HFFc6 (cell line): ENCODE data around the gene FBN1. TPM values are rescaled to one million over a fixed set of nuclear protein-coding genes. Genes with fewer than 3 reads are reported as not detected.

Experiments
- DNase-seq: peaks from one replicate; pipeline ENCODE4 v3.0.0-alpha.2; 2018
- H3K27ac Mint-ChIP-seq: 2 replicates; pipeline ENCODE4 v1.8.0; 2020; ENCODE audit warnings: mild to moderate bottlenecking, mixed read lengths
- H3K27me3 Mint-ChIP-seq: 2 replicates; pipeline ENCODE4 v1.8.0; 2021; ENCODE audit warnings: mild to moderate bottlenecking, moderate library complexity, mixed read lengths; ENCODE audit not compliant: insufficient read depth
- H3K36me3 Mint-ChIP-seq: 2 replicates; pipeline ENCODE4 v1.8.0; 2021; ENCODE audit warnings: low read depth, mixed read lengths
- H3K4me1 Mint-ChIP-seq: 2 replicates; pipeline ENCODE4 v1.8.0; 2020; ENCODE audit warnings: low read depth, mixed read lengths
- H3K4me3 Mint-ChIP-seq: 2 replicates; pipeline ENCODE4 v1.8.0; 2020; ENCODE audit warnings: mild to moderate bottlenecking, moderate library complexity, mixed read lengths
- H3K9me3 Mint-ChIP-seq: 2 replicates; pipeline ENCODE4 v1.8.0; 2020; ENCODE audit warnings: mild to moderate bottlenecking, mixed read lengths
- total RNA-seq, 6 experiments: library from RNA; stranded (reverse); fragmentation: NEBNext Ultra II Directional; extraction: Animal tissue kit (Norgen Biotek cat#: 25700); gene quantifications; 2 replicates in 1 of 6; 3 replicates in 5 of 6; pipeline ENCODE4 v1.2.3, GENCODE V29; 2021
- TF ChIP-seq, protein P1 (sequence below): fragments of 200-600 bp; sonication (generic); IDR thresholded peaks from 2 replicates; pipeline ENCODE4 v1.5.0; 2021; ENCODE audit warnings: antibody characterized with exemption, mild to moderate bottlenecking

The FBN1 gene
- total RNA-seq, 6 experiments from 2014 or later, result 584 to 754 (median 609) TPM

GRCh38 chr15:48395521-48396011, 249.9 kb downstream of the FBN1 start:
- Mint-ChIP-seq H3K4me1 (peaks cover 70% of the 10 kb centered on the region), H3K9me3 (peaks cover 4% of the 10 kb centered on the region; the same call in 1 of the 2 replicates), H3K27ac (peak overlapping the region; percentile 90), H3K36me3 (0 out of 2 replicates have a peak, but pooled peaks cover 7% of the 10 kb centered on the region), H3K4me3 (peak overlapping the region; percentile 65), H3K27me3 (peaks cover 35% of the 10 kb centered on the region)
- TF ChIP-seq, protein P1, sequence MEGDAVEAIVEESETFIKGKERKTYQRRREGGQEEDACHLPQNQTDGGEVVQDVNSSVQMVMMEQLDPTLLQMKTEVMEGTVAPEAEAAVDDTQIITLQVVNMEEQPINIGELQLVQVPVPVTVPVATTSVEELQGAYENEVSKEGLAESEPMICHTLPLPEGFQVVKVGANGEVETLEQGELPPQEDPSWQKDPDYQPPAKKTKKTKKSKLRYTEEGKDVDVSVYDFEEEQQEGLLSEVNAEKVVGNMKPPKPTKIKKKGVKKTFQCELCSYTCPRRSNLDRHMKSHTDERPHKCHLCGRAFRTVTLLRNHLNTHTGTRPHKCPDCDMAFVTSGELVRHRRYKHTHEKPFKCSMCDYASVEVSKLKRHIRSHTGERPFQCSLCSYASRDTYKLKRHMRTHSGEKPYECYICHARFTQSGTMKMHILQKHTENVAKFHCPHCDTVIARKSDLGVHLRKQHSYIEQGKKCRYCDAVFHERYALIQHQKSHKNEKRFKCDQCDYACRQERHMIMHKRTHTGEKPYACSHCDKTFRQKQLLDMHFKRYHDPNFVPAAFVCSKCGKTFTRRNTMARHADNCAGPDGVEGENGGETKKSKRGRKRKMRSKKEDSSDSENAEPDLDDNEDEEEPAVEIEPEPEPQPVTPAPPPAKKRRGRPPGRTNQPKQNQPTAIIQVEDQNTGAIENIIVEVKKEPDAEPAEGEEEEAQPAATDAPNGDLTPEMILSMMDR, result no peak
- peak; percentile 90 for DNase-seq

GRCh38 chr15:48394970-48395369, 250.5 kb downstream of the FBN1 start:
- H3K36me3 Mint-ChIP-seq, result 0 out of 2 replicates have a peak, but pooled peaks cover 7% of the 10 kb centered on the region
- H3K27me3 Mint-ChIP-seq, result peaks cover 32% of the 10 kb centered on the region
- TF ChIP-seq, protein P1, result no peak
- H3K27ac Mint-ChIP-seq, result peak overlapping the region; percentile 90
- H3K4me3 Mint-ChIP-seq, result peak overlapping the region; percentile 65
- DNase-seq, result no peak
- H3K4me1 Mint-ChIP-seq, result peaks cover 70% of the 10 kb centered on the region
- peaks cover 1% of the 10 kb centered on the region; the same call in 1 of the 2 replicates for H3K9me3 Mint-ChIP-seq

- Mint-ChIP-seq H3K27me3 (peaks cover 22% of the 10 kb centered on the region), H3K4me1 (peaks cover 70% of the 10 kb centered on the region), H3K9me3 (no peaks in the 10 kb centered on the region), H3K27ac (no peak overlapping the region; the same call in 1 of the 2 replicates), H3K4me3 (peak overlapping the region; percentile 65; the same call in 1 of the 2 replicates), H3K36me3 (0 out of 2 replicates have a peak, but pooled peaks cover 7% of the 10 kb centered on the region)
- TF ChIP-seq, protein P1, result no peak
- no peak for DNase-seq
Measured at GRCh38 chr15:48393645-48394506, 251.6 kb downstream of the FBN1 start.

- H3K27ac Mint-ChIP-seq, result peak overlapping the region; percentile 32
- peaks cover 77% of the 10 kb centered on the region for H3K4me1 Mint-ChIP-seq
- peaks cover 12% of the 10 kb centered on the region for H3K27me3 Mint-ChIP-seq
- TF ChIP-seq, protein P1, result no peak
- peak overlapping the region; percentile 23 for H3K4me3 Mint-ChIP-seq
- H3K36me3 Mint-ChIP-seq, result 0 out of 2 replicates have a peak, but pooled peaks cover 3% of the 10 kb centered on the region
- DNase-seq, result no peak
- no peaks in the 10 kb centered on the region for H3K9me3 Mint-ChIP-seq
Measured at GRCh38 chr15:48392356-48392755, 253.2 kb downstream of the FBN1 start.

DNA sequence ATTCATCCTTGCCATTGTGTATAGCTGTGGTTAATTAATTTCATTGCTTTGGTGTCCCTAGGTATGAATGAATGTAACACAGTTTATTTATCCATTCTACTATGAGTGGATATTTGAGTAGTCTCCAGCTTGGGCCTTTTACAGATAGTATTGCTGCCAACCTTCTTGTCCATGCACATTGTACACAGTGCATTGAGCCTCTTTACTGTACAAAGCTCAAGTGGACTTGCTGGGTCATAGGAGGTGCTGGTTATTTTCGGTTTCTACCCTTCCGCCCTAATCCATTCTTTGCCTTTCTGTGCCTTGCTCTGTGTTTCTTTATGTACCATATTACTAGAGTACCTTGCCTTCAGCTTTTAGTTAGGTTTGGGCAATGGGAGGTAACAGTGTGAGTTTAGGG, 253.6 kb downstream of the FBN1 start:
- TF ChIP-seq, protein P1, result no peak
- H3K27ac Mint-ChIP-seq, result no peak overlapping the region; the same call in 1 of the 2 replicates
- no peak for DNase-seq
- peak overlapping the region; percentile 23; the same call in 1 of the 2 replicates for H3K4me3 Mint-ChIP-seq
- 0 out of 2 replicates have a peak, but pooled peaks cover 3% of the 10 kb centered on the region for H3K36me3 Mint-ChIP-seq
- H3K4me1 Mint-ChIP-seq, result peaks cover 77% of the 10 kb centered on the region
- H3K27me3 Mint-ChIP-seq, result peaks cover 12% of the 10 kb centered on the region
- no peaks in the 10 kb centered on the region for H3K9me3 Mint-ChIP-seq
